Ovary (tissue), 9 donors: ENCODE data around the gene SLC30A7. TPM values are rescaled to one million over a fixed set of nuclear protein-coding genes. Genes with fewer than 3 reads are reported as not detected.
"Not testable (repeated sequence)": the region's sequence is repeated elsewhere in the genome, so short reads cannot be mapped to it uniquely, and the experiment has no call there.

ENCODE experiments used
- DNase-seq, 5 donors: peaks; one replicate each; pipeline ENCODE4 v3.0.0-alpha.2; 2019 to 2020
- H3K27ac ChIP-seq, 2 donors: fragments of 200-600 bp; one replicate each; pipeline versions ENCODE4 v1.5.1 to v1.8.0; 2019 to 2022
- H3K27me3 ChIP-seq: fragments of 200-600 bp; one replicate; pipeline ENCODE4 v1.8.0; 2022
- H3K36me3 ChIP-seq: fragments of 200-600 bp; sonication (generic); one replicate; pipeline ENCODE4 v1.5.1; 2019
- H3K4me1 ChIP-seq: one replicate; pipeline ENCODE4 v1.8.1; 2013; ENCODE audit warnings: mild to moderate bottlenecking, moderate library complexity; ENCODE audit not compliant: insufficient read depth
- H3K4me3 ChIP-seq: fragments of 200-600 bp; sonication (generic); one replicate; pipeline ENCODE4 v1.5.1; 2017
- H3K9me3 ChIP-seq, 2 donors: fragments of 200-600 bp in 1 of 2; sonication (generic) in 1 of 2; one replicate each; pipeline versions ENCODE4 v1.5.1 to v1.8.1; 2013 to 2019; ENCODE audit warnings: mild to moderate bottlenecking in 1 of 2, moderate library complexity in 1 of 2
- EP300 ChIP-seq: sonication (generic); formaldehyde crosslinking; IDR thresholded peaks from one replicate; pipeline ENCODE4 v1.6.1; 2017; ENCODE audit warnings: antibody characterized with exemption
- POLR2A ChIP-seq: fragments of 450-650 bp; IDR thresholded peaks from one replicate; pipeline ENCODE4 v1.6.1; 2017; ENCODE audit warnings: antibody characterized with exemption, mild to moderate bottlenecking, moderate library complexity
- WGBS, 3 donors: extraction: QIAGEN DNeasy Blood & Tissue Kit in 1 of 3; methylation state at CpG; one replicate each; pipeline versions ENCODE4 v1.1.5 to v1.1.7; 2013 to 2017; 5-methylcytosine and 5-hydroxymethylcytosine counted together
- intact Hi-C, 4 donors: fragments of 100-400 bp; cut with DNase I; formaldehyde crosslinking; loops; one replicate each; pipeline versions ENCODE4 v1.11.0 to v1.15.1; 2022 to 2023
- polyA plus RNA-seq, 2 donors: library from polyadenylated mRNA; stranded (reverse); fragments of 200-250 nt in 1 of 2; fragments of 350-450 nt in 1 of 2; fragmentation: Illumina TruSeq in 1 of 2; extraction: RNeasy Lipid Tissue Mini Kit (QIAGEN cat#74804) in 1 of 2; gene quantifications; one replicate each; pipeline ENCODE4 v1.2.3, GENCODE V29; 2013 to 2014
- total RNA-seq, 7 donors: library from RNA; depleted of rRNA in 2 of 7; stranded (reverse); fragments of >200 nt in 2 of 7; fragmentation: NEBNext Ultra II Directional in 3 of 7; extraction: Animal tissue kit (Norgen Biotek cat#: 25700) in 3 of 7; gene quantifications; one replicate each; pipeline versions ENCODE4 v1.1.0 to v1.2.4, GENCODE V29; 2016 to 2023
- TF ChIP-seq, protein P1 (sequence below), 3 donors: fragments of 450-650 bp in 2 of 3; fragments of 200-600 bp in 1 of 3; IDR thresholded peaks; one replicate each; pipeline versions ENCODE4 v1.5.1 to v1.8.0; 2016 to 2022; ENCODE audit warnings: antibody characterized with exemption in 3 of 3, mild to moderate bottlenecking in 1 of 3
- donor health status: DM: no; HTN: no; CAD: no; lungs with moderate emphysema.
- donor health status: DM: no; HTN: no; CAD: no.
- donor health status: Bipolar disorder and iron deficiency.
- donor health status: DM: yes; HTN: yes; CAD: no.
- donor health status: DM: no; HTN: no; CAD: no.
- donor health status: DM: yes; HTN: yes; CAD: no.

The SLC30A7 gene
- total and polyA plus RNA-seq, 9 donors: 4.1 to 25.3 (median 15.4) TPM

DNA sequence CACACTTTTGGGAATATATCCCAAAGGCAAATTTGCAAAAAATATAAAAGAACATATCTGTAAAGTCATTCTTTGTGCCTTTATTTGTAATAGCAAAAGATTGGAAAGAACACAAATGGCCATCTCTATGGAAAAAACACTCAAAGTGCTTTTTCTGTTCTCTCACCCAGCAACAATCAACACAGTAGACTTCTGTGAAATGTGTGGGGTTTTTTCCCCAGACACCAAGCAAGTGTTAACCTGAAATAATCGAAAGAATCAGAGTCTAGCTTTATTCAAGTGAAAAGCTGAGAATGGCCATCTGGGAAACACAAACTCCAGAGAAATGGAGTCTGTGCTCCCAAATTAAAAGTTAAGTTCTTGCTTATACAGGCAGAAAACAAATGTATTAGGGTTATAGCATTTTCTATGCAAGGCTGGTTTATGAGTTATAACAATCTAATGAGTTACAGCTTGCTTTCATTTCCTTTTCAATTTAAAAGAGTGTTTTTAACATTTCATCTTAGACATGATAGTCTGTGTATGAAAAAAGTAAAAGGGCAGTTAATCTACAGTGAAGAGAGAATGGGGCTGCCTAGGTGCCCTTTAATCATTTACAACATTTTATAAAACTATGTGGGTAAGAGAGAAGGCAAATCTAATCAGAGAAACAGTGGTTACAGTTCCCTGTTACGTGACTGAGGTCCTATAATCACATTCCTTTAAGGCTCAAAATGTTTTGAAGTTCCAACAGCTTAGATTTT lies 46.6 kb downstream of the SLC30A7 start:
- TF ChIP-seq, protein P1, sequence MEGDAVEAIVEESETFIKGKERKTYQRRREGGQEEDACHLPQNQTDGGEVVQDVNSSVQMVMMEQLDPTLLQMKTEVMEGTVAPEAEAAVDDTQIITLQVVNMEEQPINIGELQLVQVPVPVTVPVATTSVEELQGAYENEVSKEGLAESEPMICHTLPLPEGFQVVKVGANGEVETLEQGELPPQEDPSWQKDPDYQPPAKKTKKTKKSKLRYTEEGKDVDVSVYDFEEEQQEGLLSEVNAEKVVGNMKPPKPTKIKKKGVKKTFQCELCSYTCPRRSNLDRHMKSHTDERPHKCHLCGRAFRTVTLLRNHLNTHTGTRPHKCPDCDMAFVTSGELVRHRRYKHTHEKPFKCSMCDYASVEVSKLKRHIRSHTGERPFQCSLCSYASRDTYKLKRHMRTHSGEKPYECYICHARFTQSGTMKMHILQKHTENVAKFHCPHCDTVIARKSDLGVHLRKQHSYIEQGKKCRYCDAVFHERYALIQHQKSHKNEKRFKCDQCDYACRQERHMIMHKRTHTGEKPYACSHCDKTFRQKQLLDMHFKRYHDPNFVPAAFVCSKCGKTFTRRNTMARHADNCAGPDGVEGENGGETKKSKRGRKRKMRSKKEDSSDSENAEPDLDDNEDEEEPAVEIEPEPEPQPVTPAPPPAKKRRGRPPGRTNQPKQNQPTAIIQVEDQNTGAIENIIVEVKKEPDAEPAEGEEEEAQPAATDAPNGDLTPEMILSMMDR (IDR thresholded peaks at IDR 0.05): no peak
- no peak for TF ChIP-seq EP300
- TF ChIP-seq POLR2A: no peak
- Histone ChIP-seq H3K4me1 (no peaks in the 10 kb centered on the region), H3K27me3 (no peaks in the 10 kb centered on the region), H3K27ac (no peak overlapping the region), H3K9me3 (no peaks in the 10 kb centered on the region), H3K36me3 (no peaks in the 10 kb centered on the region), H3K4me3 (no peak overlapping the region)
- DNase-seq: no peak
- 84 to 88% (median 86%) methylated on average over 2 of the region's 2 CpGs for WGBS, 3 donors
- intact Hi-C loops: no loop called here

GRCh38 chr1:100943533-100943932 lies 47.6 kb downstream of the SLC30A7 start:
- intact Hi-C loops: no loop called here

GRCh38 chr1:100946064-100946463 lies 50.2 kb downstream of the SLC30A7 start:
- H3K9me3 ChIP-seq, H3K4me3 ChIP-seq, H3K27me3 ChIP-seq, intact Hi-C loops, DNase-seq, H3K36me3 ChIP-seq, H3K27ac ChIP-seq, H3K4me1 ChIP-seq: not testable (repeated sequence)
- WGBS, 3 donors: 96 to 99% (median 97%) methylated on average over 3 of the region's 3 CpGs

More at GRCh38 chr1:100943533-100943932, 47.6 kb downstream of the SLC30A7 start:
- Histone ChIP-seq H3K4me1 (no peaks in the 10 kb centered on the region), H3K27me3 (no peaks in the 10 kb centered on the region), H3K4me3 (no peak overlapping the region), H3K36me3 (no peaks in the 10 kb centered on the region), H3K27ac (no peak overlapping the region), H3K9me3 (no peaks in the 10 kb centered on the region)
- 98 to 100% (median 98%) methylated on average over 1 of the region's 1 CpG for WGBS, 3 donors
- TF ChIP-seq POLR2A: no peak
- no peak for DNase-seq

DNA sequence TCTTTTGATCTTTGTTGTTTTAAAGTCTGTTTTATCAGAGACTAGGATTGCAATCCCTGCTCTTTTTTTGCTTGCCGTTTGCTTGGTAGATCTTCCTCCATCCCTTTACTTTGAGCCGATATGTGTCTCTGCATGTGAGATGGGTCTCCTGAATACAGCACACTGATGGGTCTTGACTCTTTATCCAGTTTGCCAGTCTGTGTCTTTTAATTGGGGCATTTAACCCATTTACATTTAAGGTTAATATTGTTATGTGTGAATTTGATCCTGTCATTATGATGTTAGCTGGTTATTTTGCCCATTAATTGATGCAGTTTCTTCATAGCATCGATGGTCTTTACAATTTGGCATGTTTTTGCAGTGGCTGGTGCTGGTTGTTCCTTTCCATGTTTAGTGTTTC lies 51.9 kb downstream of the SLC30A7 start:
- DNase-seq, H3K4me1 ChIP-seq, H3K4me3 ChIP-seq, H3K27me3 ChIP-seq, H3K9me3 ChIP-seq, intact Hi-C loops, H3K36me3 ChIP-seq, H3K27ac ChIP-seq: not testable (repeated sequence)
- 97% methylated on average over 3 of the region's 3 CpGs for WGBS, 3 donors

DNA sequence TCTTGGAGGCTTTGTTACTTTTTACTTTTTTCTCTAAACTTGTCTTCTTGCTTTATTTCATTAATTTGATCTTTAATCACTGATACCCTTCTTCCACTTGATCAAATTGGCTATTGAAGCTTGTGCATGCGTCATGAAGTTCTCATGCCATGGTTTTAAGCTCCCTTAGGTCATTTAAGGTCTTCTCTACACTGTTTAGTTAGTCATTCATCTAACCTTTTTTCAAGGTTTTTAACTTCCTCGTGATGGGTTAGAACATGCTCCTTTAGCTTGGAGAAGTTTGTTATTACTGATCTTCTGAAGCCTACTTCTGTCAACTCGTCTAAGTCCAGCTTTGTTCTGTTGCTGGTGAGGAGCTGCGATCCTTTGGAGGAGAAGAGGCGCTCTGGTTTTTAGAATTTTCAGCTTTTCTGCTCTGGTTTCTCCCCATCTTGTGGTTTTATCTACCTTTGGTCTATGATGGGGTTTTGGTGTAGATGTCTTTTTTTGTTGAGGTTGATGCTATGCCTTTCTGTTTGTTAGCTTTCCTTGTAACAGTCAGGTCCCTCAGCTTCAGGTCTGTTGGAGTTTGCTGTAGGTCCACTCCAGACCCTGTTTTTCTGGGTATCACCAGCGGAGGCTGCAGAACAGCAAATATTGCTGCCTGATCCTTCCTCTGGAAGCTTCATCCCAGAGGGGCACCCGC lies 53.0 kb downstream of the SLC30A7 start:
- H3K36me3 ChIP-seq, H3K4me1 ChIP-seq, H3K4me3 ChIP-seq, intact Hi-C loops, H3K27ac ChIP-seq, H3K9me3 ChIP-seq, H3K27me3 ChIP-seq, DNase-seq: not testable (repeated sequence)
- 97 to 100% (median 99%) methylated on average over 7 of the region's 7 CpGs for WGBS, 3 donors

- H3K4me1 ChIP-seq, H3K27me3 ChIP-seq, DNase-seq, H3K27ac ChIP-seq, intact Hi-C loops, H3K4me3 ChIP-seq, H3K36me3 ChIP-seq, H3K9me3 ChIP-seq: not testable (repeated sequence)
- 75 to 78% (median 77%) methylated on average over 9 of the region's 9 CpGs for WGBS, 3 donors
Observed at GRCh38 chr1:100949515-100950158, 53.7 kb downstream of the SLC30A7 start.

DNA sequence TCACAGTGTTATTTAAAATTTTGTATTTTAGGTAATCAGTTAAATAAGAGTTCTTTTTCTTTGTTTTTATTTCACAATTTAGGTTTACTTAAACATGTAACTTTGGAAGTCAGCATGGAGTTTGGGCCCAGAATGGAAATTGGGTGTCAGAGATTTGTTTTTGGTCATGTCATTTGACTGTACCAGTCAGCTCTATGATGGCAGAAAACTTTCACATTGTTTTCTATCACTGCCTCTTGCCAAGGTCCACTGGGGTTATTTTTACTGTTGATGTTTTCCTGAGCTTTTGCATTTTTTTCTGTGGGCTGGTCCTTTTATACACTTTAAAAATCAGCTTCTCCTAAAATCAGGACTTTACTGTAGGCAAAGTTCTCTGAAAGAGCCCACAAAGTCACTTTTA lies 54.4 kb downstream of the SLC30A7 start:
- H3K27me3 ChIP-seq: no peaks in the 10 kb centered on the region
- no peak for DNase-seq
- no peaks in the 10 kb centered on the region for H3K9me3 ChIP-seq
- no peak overlapping the region for H3K4me3 ChIP-seq
- peaks cover 2% of the 10 kb centered on the region for H3K4me1 ChIP-seq
- no peak overlapping the region for H3K27ac ChIP-seq
- H3K36me3 ChIP-seq: no peaks in the 10 kb centered on the region
- intact Hi-C loops: no loop called here
- TF ChIP-seq EP300 (no peak), POLR2A (no peak)
- TF ChIP-seq, protein P1 (IDR thresholded peaks at IDR 0.05): no peak
